Fibroblast of peridontal ligament (primary cell): ENCODE data around the gene PTPRQ.
"Not testable (repeated sequence)": the region's sequence is repeated elsewhere in the genome, so short reads cannot be mapped to it uniquely, and the experiment has no call there.

ENCODE experiments used
- DNase-seq: peaks from one replicate; pipeline ENCODE4 v3.0.0-alpha.2; 2010; ENCODE audit errors: extremely low read depth

PTPRQ gene, protein sequence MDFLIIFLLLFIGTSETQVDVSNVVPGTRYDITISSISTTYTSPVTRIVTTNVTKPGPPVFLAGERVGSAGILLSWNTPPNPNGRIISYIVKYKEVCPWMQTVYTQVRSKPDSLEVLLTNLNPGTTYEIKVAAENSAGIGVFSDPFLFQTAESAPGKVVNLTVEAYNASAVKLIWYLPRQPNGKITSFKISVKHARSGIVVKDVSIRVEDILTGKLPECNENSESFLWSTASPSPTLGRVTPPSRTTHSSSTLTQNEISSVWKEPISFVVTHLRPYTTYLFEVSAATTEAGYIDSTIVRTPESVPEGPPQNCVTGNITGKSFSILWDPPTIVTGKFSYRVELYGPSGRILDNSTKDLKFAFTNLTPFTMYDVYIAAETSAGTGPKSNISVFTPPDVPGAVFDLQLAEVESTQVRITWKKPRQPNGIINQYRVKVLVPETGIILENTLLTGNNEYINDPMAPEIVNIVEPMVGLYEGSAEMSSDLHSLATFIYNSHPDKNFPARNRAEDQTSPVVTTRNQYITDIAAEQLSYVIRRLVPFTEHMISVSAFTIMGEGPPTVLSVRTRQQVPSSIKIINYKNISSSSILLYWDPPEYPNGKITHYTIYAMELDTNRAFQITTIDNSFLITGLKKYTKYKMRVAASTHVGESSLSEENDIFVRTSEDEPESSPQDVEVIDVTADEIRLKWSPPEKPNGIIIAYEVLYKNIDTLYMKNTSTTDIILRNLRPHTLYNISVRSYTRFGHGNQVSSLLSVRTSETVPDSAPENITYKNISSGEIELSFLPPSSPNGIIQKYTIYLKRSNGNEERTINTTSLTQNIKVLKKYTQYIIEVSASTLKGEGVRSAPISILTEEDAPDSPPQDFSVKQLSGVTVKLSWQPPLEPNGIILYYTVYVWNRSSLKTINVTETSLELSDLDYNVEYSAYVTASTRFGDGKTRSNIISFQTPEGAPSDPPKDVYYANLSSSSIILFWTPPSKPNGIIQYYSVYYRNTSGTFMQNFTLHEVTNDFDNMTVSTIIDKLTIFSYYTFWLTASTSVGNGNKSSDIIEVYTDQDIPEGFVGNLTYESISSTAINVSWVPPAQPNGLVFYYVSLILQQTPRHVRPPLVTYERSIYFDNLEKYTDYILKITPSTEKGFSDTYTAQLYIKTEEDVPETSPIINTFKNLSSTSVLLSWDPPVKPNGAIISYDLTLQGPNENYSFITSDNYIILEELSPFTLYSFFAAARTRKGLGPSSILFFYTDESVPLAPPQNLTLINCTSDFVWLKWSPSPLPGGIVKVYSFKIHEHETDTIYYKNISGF (N-terminal part only)

DNA sequence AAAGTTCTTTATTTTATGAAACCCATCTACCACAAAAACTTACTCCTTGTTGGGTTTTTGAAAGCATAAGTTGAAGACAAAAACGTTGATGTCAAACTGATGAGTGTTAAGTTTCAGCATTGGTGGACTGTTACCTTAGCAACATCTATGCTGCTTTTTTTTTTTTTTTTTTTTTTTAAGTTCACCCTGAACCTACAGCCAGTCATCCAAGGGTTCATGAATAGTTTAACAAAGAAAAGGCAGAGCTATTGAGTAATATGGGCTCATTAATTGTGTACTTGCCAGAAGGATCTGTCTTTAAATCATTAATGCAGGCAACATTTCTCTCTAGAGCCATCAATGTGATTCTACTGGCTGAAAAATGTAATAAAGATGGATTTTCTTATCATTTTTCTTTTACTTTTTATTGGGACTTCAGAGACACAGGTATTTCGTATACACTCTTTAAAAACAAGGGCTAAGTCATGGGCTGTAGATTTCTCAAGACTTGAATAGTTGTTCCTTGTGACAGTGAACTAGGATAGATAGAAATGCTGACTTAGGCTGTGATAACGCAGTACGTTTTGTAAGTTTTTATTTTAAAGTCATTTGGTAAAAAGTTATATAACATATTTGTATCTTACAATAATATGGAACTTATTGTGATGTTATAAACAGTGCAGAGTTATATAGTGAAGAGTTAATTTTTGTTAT, at the start of gene PTPRQ:
Gene PTPRQ (plus strand): TSS at position 262 of the 693 bp plus-strand sequence. CDS start 111 bp downstream, at position 373.
- peak; percentile 20 for DNase-seq

GRCh38 chr12:80400571-80400991, 43.5 kb upstream of the PTPRQ start:
- DNase-seq = peak; percentile 26

GRCh38 chr12:80401191-80401590, 42.8 kb upstream of the PTPRQ start:
- DNase-seq = no peak

GRCh38 chr12:80404629-80405028, 39.4 kb upstream of the PTPRQ start:
- DNase-seq = no peak

DNA sequence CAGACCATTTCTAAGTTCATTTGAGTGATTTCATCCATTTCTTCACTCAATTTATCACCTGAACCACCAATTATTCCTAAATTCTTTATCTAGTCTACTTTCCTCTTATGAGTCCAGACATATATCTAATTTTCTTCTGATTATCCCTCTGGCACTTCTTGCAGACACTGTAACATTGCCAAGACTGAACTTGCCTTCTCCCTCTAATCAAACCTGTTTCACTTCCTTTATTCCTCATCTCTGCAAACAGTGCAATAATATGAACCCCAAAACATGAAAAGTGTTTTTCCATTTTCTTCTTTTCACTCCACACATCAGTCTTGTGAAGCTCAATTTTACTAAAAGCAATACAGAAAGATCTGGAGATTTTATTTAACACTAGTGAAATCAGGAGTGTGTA, 37.8 kb upstream of the PTPRQ start:
- no peak for DNase-seq

- no peak for DNase-seq
Measured at GRCh38 chr12:80411787-80412186, 32.2 kb upstream of the PTPRQ start.

DNA sequence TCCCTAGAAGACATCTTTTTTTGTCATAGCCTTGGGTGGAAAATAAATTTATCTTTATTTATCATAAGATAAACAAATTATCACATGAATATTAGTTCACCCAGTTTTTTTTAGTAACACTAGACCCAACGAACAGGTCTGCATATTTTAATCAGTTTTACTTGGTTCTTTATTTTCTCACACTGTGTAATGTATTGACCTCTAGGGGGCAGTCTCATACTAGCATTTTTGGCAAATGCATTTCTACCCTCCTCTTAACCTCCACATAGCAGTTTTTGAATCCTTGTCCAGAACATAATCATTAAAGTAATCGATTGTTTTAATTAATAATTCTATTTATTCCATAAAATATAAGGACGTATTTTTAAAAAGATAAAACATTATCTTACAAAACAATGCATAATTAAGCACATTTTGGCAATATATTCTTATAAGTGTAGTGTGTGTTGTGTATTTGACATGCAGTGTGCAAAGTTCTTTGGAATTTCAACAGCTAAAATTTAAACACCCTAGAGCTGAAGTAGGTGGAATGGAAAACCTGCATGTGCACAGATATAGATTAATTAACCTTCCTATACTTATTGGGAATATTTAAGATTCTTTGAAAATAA, 31.6 kb upstream of the PTPRQ start:
- peak; percentile 84 for DNase-seq

DNA sequence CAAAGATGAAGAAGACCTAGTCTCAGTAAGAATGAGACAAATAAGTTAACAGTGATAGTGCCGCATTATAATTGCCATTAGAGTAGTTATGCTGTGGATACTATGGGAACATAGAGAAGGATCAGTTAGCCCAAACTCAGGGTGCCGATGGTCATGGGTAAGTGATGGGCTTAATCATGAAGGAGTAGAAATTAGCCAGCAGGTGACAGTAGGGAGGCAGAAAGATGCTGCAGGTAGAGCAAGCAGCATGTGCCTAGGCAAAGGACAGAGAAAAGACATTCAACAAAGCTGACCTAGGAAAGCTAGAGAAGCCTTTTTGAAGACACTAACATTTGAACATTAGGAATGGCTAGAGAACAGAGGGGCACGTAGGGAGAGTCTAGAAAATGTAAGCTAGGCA, 30.6 kb upstream of the PTPRQ start:
- DNase-seq = no peak

- DNase-seq = no peak
Measured at GRCh38 chr12:80415466-80415865, 28.6 kb upstream of the PTPRQ start.

GRCh38 chr12:80419644-80420043, 24.4 kb upstream of the PTPRQ start:
- DNase-seq = peak; percentile 67

GRCh38 chr12:80420075-80420474, 24.0 kb upstream of the PTPRQ start:
- no peak for DNase-seq

DNA sequence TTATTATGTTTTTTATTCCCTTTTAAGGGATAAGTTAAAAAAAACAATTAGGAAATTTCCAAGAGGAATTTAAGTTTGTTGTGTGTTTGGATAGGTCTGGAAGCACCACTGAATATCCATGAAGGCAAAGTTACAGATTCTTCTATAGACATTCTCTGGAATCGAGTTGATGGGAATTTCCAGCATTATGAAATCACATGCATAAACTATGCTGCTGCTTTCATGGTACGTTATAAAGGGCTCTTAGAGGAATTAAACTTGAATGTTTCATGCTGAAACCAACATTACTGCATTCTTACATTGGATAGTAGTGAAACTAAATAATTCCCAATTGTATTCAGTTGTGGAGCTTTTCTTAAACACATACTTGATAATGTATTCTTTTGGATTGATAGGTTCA, 21.5 kb upstream of the PTPRQ start:
- DNase-seq = peak; percentile 87

DNA sequence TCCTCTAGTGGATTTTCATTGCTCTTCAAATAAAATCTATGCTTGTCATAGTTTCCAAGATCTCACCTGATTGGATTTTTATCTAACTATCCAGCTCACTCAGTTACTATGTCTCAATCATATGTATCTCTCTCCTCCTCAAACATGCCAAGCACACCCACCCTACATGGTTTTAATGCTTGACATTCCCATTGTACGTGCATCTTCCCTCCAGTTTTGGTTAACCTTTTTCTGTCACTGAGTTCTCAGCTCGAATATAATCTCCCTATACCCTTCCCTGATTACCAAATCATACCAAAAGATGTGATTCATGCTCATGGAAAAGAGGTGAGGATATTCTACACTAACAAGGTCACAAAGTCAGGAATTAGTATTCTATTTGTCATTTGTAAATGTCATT, 12.0 kb upstream of the PTPRQ start:
- DNase-seq = no peak

DNA sequence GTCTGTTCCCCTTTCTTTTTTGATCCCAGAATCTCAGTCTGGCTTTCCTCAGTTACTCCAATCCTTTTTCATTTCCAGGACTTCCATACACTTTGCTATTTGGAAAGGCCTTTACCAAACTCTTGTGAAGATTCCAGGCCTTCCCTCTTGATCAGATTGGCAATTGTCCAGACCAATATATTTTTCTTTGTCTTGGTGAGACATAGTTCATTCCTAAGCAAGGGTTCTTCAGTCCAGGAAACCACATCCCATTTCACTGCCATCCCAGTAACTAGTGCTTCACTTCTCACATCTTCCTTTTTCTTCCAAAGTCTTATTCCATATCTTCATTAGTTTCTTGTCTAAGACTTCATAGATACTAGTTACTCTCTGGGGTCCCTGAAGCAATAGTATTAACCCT, 2.1 kb upstream of the PTPRQ start:
- peak; percentile 76 for DNase-seq

DNA sequence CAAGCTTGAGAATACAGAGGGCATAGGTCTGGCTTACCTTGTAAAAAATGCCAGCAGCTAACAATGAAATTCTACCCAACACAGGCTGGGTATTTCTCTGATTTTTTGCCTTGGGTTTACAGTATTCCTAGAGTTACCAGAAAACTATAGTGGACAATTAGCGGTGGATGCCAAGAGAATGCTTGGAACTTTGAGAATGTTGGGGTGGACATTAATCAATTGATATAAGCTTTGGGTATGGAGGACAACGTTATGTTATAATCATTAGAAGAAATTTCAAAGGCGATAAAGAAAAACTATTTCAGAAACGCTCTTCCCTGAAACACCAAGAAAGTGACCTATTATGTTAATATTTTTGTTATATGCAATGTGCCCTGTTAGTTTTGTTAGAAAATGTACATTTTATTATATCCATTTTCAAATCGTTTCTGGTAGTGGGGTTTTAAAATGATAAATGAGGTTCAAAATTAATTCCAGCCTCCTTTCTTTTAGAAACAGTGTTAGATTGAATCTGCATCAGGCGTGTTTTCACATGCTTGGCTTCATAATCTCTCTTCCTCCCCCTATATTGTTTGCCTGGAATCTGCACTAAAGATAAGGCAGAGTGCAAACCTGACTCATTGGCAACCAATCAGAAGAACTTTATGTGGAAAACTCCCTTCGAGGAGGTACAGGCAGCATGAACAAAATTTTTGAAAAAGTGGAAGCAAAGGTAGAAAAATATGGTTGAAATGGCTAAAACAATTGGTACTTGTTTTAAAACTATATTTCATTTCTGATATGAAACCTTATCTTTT, 1.4 kb upstream of the PTPRQ start:
- no peak for DNase-seq

- peak; percentile 77 for DNase-seq
Measured at GRCh38 chr12:80445083-80445793, 1.2 kb downstream of the PTPRQ start.

- no peak for DNase-seq
Measured at GRCh38 chr12:80456513-80456912, 12.5 kb downstream of the PTPRQ start.

DNA sequence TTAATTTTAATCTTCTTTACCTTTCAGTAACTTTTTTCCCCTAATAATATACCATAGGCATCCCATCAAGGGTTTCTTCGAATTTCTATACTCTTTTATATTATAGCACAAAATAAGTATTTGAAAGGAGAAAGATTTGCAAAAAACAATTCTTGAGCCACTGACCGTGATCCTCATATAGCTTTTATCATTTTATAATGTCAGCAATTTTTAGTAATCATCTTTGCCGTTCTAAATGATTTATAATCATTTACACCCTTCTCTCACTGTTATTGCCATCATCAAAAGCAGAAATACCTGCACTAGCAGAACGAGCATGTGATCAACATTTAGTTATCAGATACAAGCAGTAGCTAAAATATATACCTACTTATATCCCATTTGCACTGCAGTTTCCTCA, 16.9 kb downstream of the PTPRQ start:
- DNase-seq = no peak

DNA sequence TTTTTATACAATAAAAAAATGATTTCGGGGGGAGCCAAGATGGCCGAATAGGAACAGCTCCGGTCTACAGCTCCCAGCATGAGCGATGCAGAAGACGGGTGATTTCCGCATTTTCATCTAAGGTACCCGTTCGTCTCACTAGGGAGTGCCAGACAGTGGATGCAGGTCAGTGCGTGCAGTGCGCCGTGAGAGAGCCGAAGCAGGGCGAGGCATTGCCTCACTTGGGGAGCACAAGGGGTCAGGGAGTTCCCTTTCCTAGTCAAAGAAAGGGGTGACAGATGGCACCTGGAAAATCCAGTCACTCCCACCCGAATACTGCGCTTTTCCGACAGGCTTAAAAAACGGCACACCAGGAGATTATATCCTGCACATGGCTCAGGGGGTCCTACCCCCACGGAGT, 17.8 kb downstream of the PTPRQ start:
- not testable (repeated sequence) for DNase-seq
